Mesodermal cell (in vitro differentiated cells): ENCODE results near the gene CEP170B.
"Not testable (repeated sequence)": the region's sequence is repeated elsewhere in the genome, so short reads cannot be mapped to it uniquely, and the experiment has no call there.

ENCODE experiments used
- H3K27ac ChIP-seq: 2 replicates; pipeline ENCODE4 v1.7.0; 2013; ENCODE audit warnings: mild to moderate bottlenecking, low read depth, low read length, moderate library complexity; ENCODE audit not compliant: severe bottlenecking
- H3K36me3 ChIP-seq: 2 replicates; pipeline ENCODE4 v1.7.1; 2013; ENCODE audit warnings: mild to moderate bottlenecking, low read length, moderate library complexity; ENCODE audit not compliant: control insufficient read depth, insufficient read depth
- H3K4me1 ChIP-seq: one replicate; pipeline ENCODE4 v1.7.1; 2013; ENCODE audit warnings: mild to moderate bottlenecking, low read length; ENCODE audit not compliant: insufficient read depth, control insufficient read depth, poor library complexity, severe bottlenecking
- H3K4me3 ChIP-seq: 2 replicates; pipeline ENCODE4 v1.7.0; 2013; ENCODE audit warnings: low read length, control low read depth, mild to moderate bottlenecking; ENCODE audit not compliant: insufficient read depth, poor library complexity, severe bottlenecking; ENCODE audit errors: extremely low read depth
- H3K9me3 ChIP-seq: 2 replicates; pipeline ENCODE4 v1.7.1; 2013; ENCODE audit warnings: mild to moderate bottlenecking, low read length, moderate library complexity; ENCODE audit not compliant: control insufficient read depth
- WGBS, 2 experiments: methylation state at CpG; one replicate each; pipeline ENCODE4 v1.1.5; 2013; ENCODE audit warnings: missing lambda C conversion rate in 2 of 2; ENCODE audit not compliant: insufficient coverage in 2 of 2; 5-methylcytosine and 5-hydroxymethylcytosine counted together

The CEP170B gene

GRCh38 chr14:104880584-104881210, 15.6 kb downstream of the CEP170B start:
- H3K4me1 ChIP-seq = no peaks in the 10 kb centered on the region
- H3K27ac ChIP-seq = no peak overlapping the region
- peaks cover 27% of the 10 kb centered on the region for H3K36me3 ChIP-seq
- WGBS, 2 experiments = 87 to 91% methylated on average over 6 of the region's 7 CpGs
- H3K9me3 ChIP-seq = no peaks in the 10 kb centered on the region
- H3K4me3 ChIP-seq = no peak overlapping the region

- Histone ChIP-seq H3K9me3 (no peaks in the 10 kb centered on the region), H3K27ac (no peak overlapping the region), H3K36me3 (peaks cover 31% of the 10 kb centered on the region), H3K4me3 (no peak overlapping the region), H3K4me1 (no peaks in the 10 kb centered on the region)
- WGBS, 2 experiments = 87 to 90% methylated on average over 13 of the region's 13 CpGs
Measured at GRCh38 chr14:104881369-104881979, 16.4 kb downstream of the CEP170B start.

GRCh38 chr14:104882325-104882973, 17.4 kb downstream of the CEP170B start:
- H3K4me3 ChIP-seq = no peak overlapping the region
- no peaks in the 10 kb centered on the region for H3K9me3 ChIP-seq
- H3K27ac ChIP-seq = no peak overlapping the region
- no peaks in the 10 kb centered on the region for H3K4me1 ChIP-seq
- 66 to 74% methylated on average over 8 to 12 of the region's 13 CpGs for WGBS, 2 experiments
- H3K36me3 ChIP-seq = peaks cover 39% of the 10 kb centered on the region

- Histone ChIP-seq H3K27ac (no peak overlapping the region), H3K9me3 (no peaks in the 10 kb centered on the region), H3K4me1 (no peaks in the 10 kb centered on the region), H3K4me3 (no peak overlapping the region), H3K36me3 (peaks cover 43% of the 10 kb centered on the region)
- WGBS, 2 experiments = 90 to 91% methylated on average over 36 to 38 of the region's 38 CpGs
Measured at GRCh38 chr14:104882991-104883660, 18.1 kb downstream of the CEP170B start.

GRCh38 chr14:104883681-104884361, 18.8 kb downstream of the CEP170B start:
- Histone ChIP-seq H3K9me3 (no peaks in the 10 kb centered on the region), H3K36me3 (peaks cover 44% of the 10 kb centered on the region), H3K4me1 (no peaks in the 10 kb centered on the region), H3K4me3 (no peak overlapping the region), H3K27ac (no peak overlapping the region)
- WGBS, 2 experiments = 91 to 96% methylated on average over 38 to 48 of the region's 49 CpGs

- not testable (repeated sequence) for H3K4me3 ChIP-seq, H3K9me3 ChIP-seq, H3K4me1 ChIP-seq, H3K27ac ChIP-seq
- H3K36me3 ChIP-seq = peaks cover 44% of the 10 kb centered on the region
- WGBS, 2 experiments = 96 to 100% methylated on average over 1 to 16 of the region's 34 CpGs
Measured at GRCh38 chr14:104884381-104884780, 19.3 kb downstream of the CEP170B start.

- WGBS, 2 experiments = 94 to 98% methylated on average over 30 to 37 of the region's 38 CpGs
- no peak overlapping the region for H3K27ac ChIP-seq
- no peak overlapping the region for H3K4me3 ChIP-seq
- no peaks in the 10 kb centered on the region for H3K9me3 ChIP-seq
- no peaks in the 10 kb centered on the region for H3K4me1 ChIP-seq
- peaks cover 44% of the 10 kb centered on the region for H3K36me3 ChIP-seq
Measured at GRCh38 chr14:104885031-104885972, 20.2 kb downstream of the CEP170B start.

- WGBS, 2 experiments = 94 to 95% methylated on average over 35 to 40 of the region's 40 CpGs
- Histone ChIP-seq H3K36me3 (peaks cover 40% of the 10 kb centered on the region), H3K27ac (no peak overlapping the region), H3K4me1 (no peaks in the 10 kb centered on the region), H3K4me3 (no peak overlapping the region), H3K9me3 (no peaks in the 10 kb centered on the region)
Measured at GRCh38 chr14:104885973-104886689, 21.1 kb downstream of the CEP170B start.

GRCh38 chr14:104886690-104887622, 21.9 kb downstream of the CEP170B start:
- WGBS, 2 experiments = 96% methylated on average over 34 to 54 of the region's 59 CpGs

More at GRCh38 chr14:104886690-104887622, 21.9 kb downstream of the CEP170B start:
- no peak overlapping the region for H3K4me3 ChIP-seq
- peaks cover 38% of the 10 kb centered on the region for H3K36me3 ChIP-seq
- H3K27ac ChIP-seq = no peak overlapping the region
- no peaks in the 10 kb centered on the region for H3K4me1 ChIP-seq
- H3K9me3 ChIP-seq = no peaks in the 10 kb centered on the region
